K562 (cell line): Measurements from ENCODE around the gene NQO2. TPM values are rescaled to one million over a fixed set of nuclear protein-coding genes. Genes with fewer than 3 reads are reported as not detected.

ENCODE experiments used
- ATAC-seq: fragments of 200-7000 bp; cut with Tn5 transposase; 3 replicates; pipeline ENCODE4 v1.9.1; 2020; ENCODE audit warnings: moderate library complexity
- BruUV-seq: library from RNA; stranded (reverse); fragments of 400-500 nt; replicated peaks from 2 replicates; lab custom pipeline; 2021; lab: Mats Ljungman, UMichigan
- CTCF ChIA-PET: fragments of 300-600 bp; formaldehyde crosslinking; extraction: SDS; loops from one replicate; lab custom pipeline; 2021; ENCODE audit warnings: low intra/inter-chr PET ratio; lab: Yijun Ruan, JAX
- POLR2A ChIA-PET: fragments of 300-600, 350-650 bp; sonication (Branson Sonifier 250); formaldehyde crosslinking; extraction: SDS; loops from one replicate; lab custom pipeline; 2021; ENCODE audit warnings: antibody characterized with exemption, inconsistent platforms; lab: Yijun Ruan, JAX
- DNase-seq, 4 experiments: peaks; one replicate each; pipeline versions ENCODE4 v3.0.0 to v3.0.0-alpha.2; 2011 to 2018; ENCODE audit warnings: low spot score in 3 of 4, mixed read lengths in 3 of 4; ENCODE audit errors: extremely low read depth in 1 of 4
- FAIRE-seq: peaks from 2 replicates; lab custom pipeline; 2011; peaks lifted over from hg19 to GRCh38; lab: Jason Lieb, UNC
- H2AFZ ChIP-seq: 2 replicates; pipeline ENCODE4 v1.6.0; 2011; ENCODE audit warnings: low read depth, low read length, control low read depth, inconsistent platforms
- H3K27ac ChIP-seq: fragments of 200-600 bp; 3 replicates; pipeline ENCODE4 v1.8.0; 2011; ENCODE audit warnings: low read depth, mild to moderate bottlenecking, control low read depth, inconsistent platforms, low read length, moderate library complexity, mixed read lengths; ENCODE audit errors: extremely low read depth
- H3K27me3 ChIP-seq, 2 experiments: fragments of 300-600 bp in 1 of 2; 2 replicates in 1 of 2; 3 replicates in 1 of 2; pipeline versions ENCODE4 v1.6.0 to v1.8.0; 2011; ENCODE audit warnings: inconsistent platforms in 2 of 2, low read length in 2 of 2, mild to moderate bottlenecking in 1 of 2, mixed read lengths in 1 of 2, moderate library complexity in 1 of 2; ENCODE audit not compliant: control insufficient read depth in 2 of 2, insufficient read depth in 2 of 2
- H3K36me3 ChIP-seq: fragments of 300-600 bp; 3 replicates; pipeline ENCODE4 v1.8.0; 2011; ENCODE audit warnings: mild to moderate bottlenecking, low read length, inconsistent platforms; ENCODE audit not compliant: control insufficient read depth, insufficient read depth
- H3K4me1 ChIP-seq, 2 experiments: fragments of 200-600 bp in 1 of 2; replicated peaks in 1 of 2; 2 replicates in 1 of 2; 3 replicates in 1 of 2; pipeline versions ENCODE4 v1.5.1 to v1.8.0; 2011; ENCODE audit warnings: inconsistent platforms in 2 of 2, low read length in 2 of 2, mild to moderate bottlenecking in 1 of 2, mixed read lengths in 1 of 2, moderate library complexity in 1 of 2; ENCODE audit not compliant: control insufficient read depth in 2 of 2, insufficient read depth in 2 of 2
- H3K4me2 ChIP-seq: 2 replicates; pipeline ENCODE4 v1.6.1; 2011; ENCODE audit warnings: low read length, control low read depth, inconsistent platforms, mixed read lengths; ENCODE audit not compliant: insufficient read depth
- H3K4me3 ChIP-seq: fragments of 200-600 bp; sonication (generic), shearing (Covaris generic); 2 replicates; pipeline ENCODE4 v1.5.1; 2016; ENCODE audit warnings: control low read depth, inconsistent platforms
- H3K79me2 ChIP-seq: fragments of 200-600 bp; 3 replicates; pipeline ENCODE4 v1.8.0; 2011; ENCODE audit warnings: low read length, inconsistent platforms; ENCODE audit not compliant: control insufficient read depth, insufficient read depth
- H3K9ac ChIP-seq, 2 experiments: 2 replicates each; pipeline versions ENCODE4 v1.6.0 to v1.6.1; 2011; ENCODE audit warnings: low read depth in 2 of 2, low read length in 2 of 2, control low read depth in 1 of 2, inconsistent platforms in 1 of 2, mild to moderate bottlenecking in 1 of 2, mixed read lengths in 1 of 2; ENCODE audit not compliant: insufficient read depth in 1 of 2
- H3K9me1 ChIP-seq: one replicate; pipeline ENCODE4 v1.6.0; 2011; ENCODE audit warnings: inconsistent platforms, mild to moderate bottlenecking, low read length, moderate library complexity; ENCODE audit not compliant: control insufficient read depth, insufficient read depth
- H3K9me3 ChIP-seq: replicated peaks from 2 replicates; pipeline ENCODE4 v1.5.1; 2011; ENCODE audit warnings: low read depth, low read length, inconsistent platforms; ENCODE audit not compliant: control insufficient read depth, insufficient read depth
- H4K20me1 ChIP-seq: replicated peaks from 2 replicates; pipeline ENCODE4 v1.6.1; 2011; ENCODE audit warnings: low read length, inconsistent platforms, mixed read lengths; ENCODE audit not compliant: control insufficient read depth, insufficient read depth
- BCOR ChIP-seq: fragments of 450-650 bp; IDR thresholded peaks from 2 replicates; pipeline ENCODE4 v1.6.1; 2016
- CHCHD3 ChIP-seq: fragments of 250-450 bp; sonication (Bioruptor Pico); IDR thresholded peaks from 2 replicates; pipeline ENCODE4 v2.1.2; 2022; ENCODE audit warnings: mild to moderate bottlenecking
- CREB3 ChIP-seq: fragments of 450-650 bp; conservative IDR thresholded peaks from 2 replicates; pipeline ENCODE4 v1.6.1; 2016; ENCODE audit warnings: missing genetic modification characterization, low read depth, mild to moderate bottlenecking, missing compliant biosample characterization, moderate library complexity
- E2F4 ChIP-seq: sonication (generic); formaldehyde crosslinking; IDR thresholded peaks from 2 replicates; pipeline ENCODE4 v1.8.0; 2022; ENCODE audit warnings: mild to moderate bottlenecking, low read depth, missing genetic modification reagents
- ESRRA ChIP-seq: fragments of 450-650 bp; IDR thresholded peaks from 2 replicates; pipeline ENCODE4 v1.6.1; 2014; ENCODE audit warnings: low read depth, mild to moderate bottlenecking, moderate library complexity, borderline replicate concordance
- ESRRB ChIP-seq: fragments of 250-450 bp; sonication (Bioruptor Pico); IDR thresholded peaks from 2 replicates; pipeline ENCODE4 v1.5.0; 2020; ENCODE audit warnings: mild to moderate bottlenecking, moderate library complexity, borderline replicate concordance
- RBFOX2 ChIP-seq: fragments of 200-400 bp; formaldehyde crosslinking; IDR thresholded peaks from 2 replicates; pipeline ENCODE4 v1.6.1; 2017; ENCODE audit warnings: low read depth, mild to moderate bottlenecking, low read length, moderate library complexity
- SAFB ChIP-seq: fragments of 200-400 bp; formaldehyde crosslinking; IDR thresholded peaks from 2 replicates; pipeline ENCODE4 v1.6.1; 2017; ENCODE audit warnings: low read depth, low read length, borderline replicate concordance
- SREBF2 ChIP-seq: sonication (generic); formaldehyde crosslinking; IDR thresholded peaks from 2 replicates; pipeline ENCODE4 v1.4.0; 2020; ENCODE audit warnings: mild to moderate bottlenecking, missing genetic modification reagents
- TCF7L2 ChIP-seq: fragments of 150-350 bp; IDR thresholded peaks from 2 replicates; pipeline ENCODE4 v1.6.1; 2016; ENCODE audit warnings: low read depth, mild to moderate bottlenecking, low read length, moderate library complexity
- ZBTB26 ChIP-seq: fragments of 450-650 bp; formaldehyde crosslinking; IDR thresholded peaks from 2 replicates; pipeline ENCODE4 v1.4.0; 2022; ENCODE audit warnings: missing genetic modification characterization
- ZFP91 ChIP-seq: sonication (generic); formaldehyde crosslinking; IDR thresholded peaks from 2 replicates; pipeline ENCODE4 v1.8.0; 2022; ENCODE audit warnings: mild to moderate bottlenecking, missing genetic modification reagents
- WGBS: fragments of 100-300 bp; shearing (Covaris generic); methylation state at CpG from one replicate; pipeline ENCODE4 v1.1.6; 2016; ENCODE audit warnings: low coverage, mixed read lengths; ENCODE audit not compliant: insufficient coverage; ENCODE audit errors: missing lambda C conversion rate; 5-methylcytosine and 5-hydroxymethylcytosine counted together
- in situ Hi-C: fragments of 300-500 bp; cut with MboI; formaldehyde crosslinking; loops from 4 replicates; pipeline ENCODE4 v1.15.0; 2018; ENCODE audit warnings: inconsistent platforms, mixed read lengths
- intact Hi-C: fragments of 100-400 bp; cut with micrococcal nuclease; formaldehyde crosslinking; loops from 2 replicates; pipeline ENCODE4 v1.14.2; 2022
- polyA plus RNA-seq, 8 experiments: library from polyadenylated mRNA; depleted of rRNA in 4 of 8; stranded (reverse) in 5 of 8; unstranded in 3 of 8; fragments of >200 nt; fragmentation: Nextera tagmentation in 2 of 8; fragmentation: Illumina TruSeq in 1 of 8; extraction: Ambion mirVana in 2 of 8; extraction: Trizol in 1 of 8; gene quantifications; 2 replicates each; pipeline versions ENCODE4 v1.2.1 to v1.2.3, GENCODE V29; 2011 to 2014; ENCODE audit warnings: inconsistent platforms in 1 of 8, missing spikeins in 1 of 8
- total RNA-seq, 7 experiments: library from RNA; depleted of rRNA in 6 of 7; stranded (reverse); fragments of >200 nt in 6 of 7; fragmentation: Illumina TruSeq in 2 of 7; extraction: Trizol in 2 of 7; gene quantifications; 2 replicates each; pipeline versions ENCODE4 v1.2.1 to v1.2.3, GENCODE V29; 2011 to 2021; ENCODE audit warnings: low replicate concordance in 1 of 7

The NQO2 gene
- total and polyA plus RNA-seq, 9 of the 15 experiments (the other 6 are each of a cell fraction or from before 2014, with no cell fraction given): 54.6 to 214 (median 116) TPM

GRCh38 chr6:3014675-3015066 lies 15.0 kb downstream of the NQO2 start (continued):
- TF ChIP-seq ESRRB: no peak
- TF ChIP-seq ESRRA: no peak
- TF ChIP-seq ZBTB26: no peak
- TF ChIP-seq SAFB: no peak
- TF ChIP-seq TCF7L2: no peak
- TF ChIP-seq BCOR: peak; percentile 72; the same call in 1 of the 2 replicates
- no peak for TF ChIP-seq CREB3
- TF ChIP-seq, all 486 proteins: peak for 7

GRCh38 chr6:3015144-3015543 lies 15.4 kb downstream of the NQO2 start:
- Histone ChIP-seq H3K9me1 (no peaks in the 10 kb centered on the region), H4K20me1 (no peaks in the 10 kb centered on the region), H3K79me2 (peaks cover 15% of the 10 kb centered on the region), H3K9ac (no peak overlapping the region), H3K36me3 (peaks cover 92% of the 10 kb centered on the region), H3K27ac (no peak overlapping the region), H3K9me3 (peaks cover 10% of the 10 kb centered on the region; the same call in 1 of the 2 replicates), H3K4me2 (no peak overlapping the region), H3K4me3 (no peak overlapping the region), H2AFZ (no peak overlapping the region), H3K4me1 (peaks cover 2 to 4% of the 10 kb centered on the region in 2 experiments; a peak in 1 of 5 replicates), H3K27me3 (no peaks in the 10 kb centered on the region)
- POLR2A ChIA-PET: interaction anchor here (0.6 to 3.8 kb wide), 6 partner anchors 11 to 1541 kb away, joined by 3 to 39 read pairs (median 5); no protein-coding TSS in a partner anchor
- CTCF ChIA-PET: no interaction called here
- WGBS: 95% methylated on average over 10 of the region's 10 CpGs
- in situ Hi-C loops (no loop called here), intact Hi-C loops (no loop called here)
- DNase-seq (peak in 1 of 4 experiments; percentile 6), ATAC-seq (no peak), FAIRE-seq (no peak)
- TF ChIP-seq RBFOX2 (0 out of 2 replicates have a peak, but pooled peaks have one; percentile 17), SREBF2 (CRISPR knock-in tag) (no peak), CHCHD3 (CRISPR knock-in tag) (no peak), E2F4 (CRISPR knock-in tag) (0 out of 2 replicates have a peak, but pooled peaks have one; percentile 25), ZFP91 (CRISPR knock-in tag) (0 out of 2 replicates have a peak, but pooled peaks have one; percentile 50)
- BruUV-seq: no TSS peak
